ENCODE results near the gene RPUSD1.
"Not testable (repeated sequence)": the region's sequence is repeated elsewhere in the genome, so short reads cannot be mapped to it uniquely, and the experiment has no call there.

RPUSD1 gene

GRCh38 chr16:764184-764750 is 23.9 kb downstream of the RPUSD1 start:
- DNase-seq: no peak

- no peak for DNase-seq
Measured at GRCh38 chr16:763369-764183, 24.6 kb downstream of the RPUSD1 start.

DNA sequence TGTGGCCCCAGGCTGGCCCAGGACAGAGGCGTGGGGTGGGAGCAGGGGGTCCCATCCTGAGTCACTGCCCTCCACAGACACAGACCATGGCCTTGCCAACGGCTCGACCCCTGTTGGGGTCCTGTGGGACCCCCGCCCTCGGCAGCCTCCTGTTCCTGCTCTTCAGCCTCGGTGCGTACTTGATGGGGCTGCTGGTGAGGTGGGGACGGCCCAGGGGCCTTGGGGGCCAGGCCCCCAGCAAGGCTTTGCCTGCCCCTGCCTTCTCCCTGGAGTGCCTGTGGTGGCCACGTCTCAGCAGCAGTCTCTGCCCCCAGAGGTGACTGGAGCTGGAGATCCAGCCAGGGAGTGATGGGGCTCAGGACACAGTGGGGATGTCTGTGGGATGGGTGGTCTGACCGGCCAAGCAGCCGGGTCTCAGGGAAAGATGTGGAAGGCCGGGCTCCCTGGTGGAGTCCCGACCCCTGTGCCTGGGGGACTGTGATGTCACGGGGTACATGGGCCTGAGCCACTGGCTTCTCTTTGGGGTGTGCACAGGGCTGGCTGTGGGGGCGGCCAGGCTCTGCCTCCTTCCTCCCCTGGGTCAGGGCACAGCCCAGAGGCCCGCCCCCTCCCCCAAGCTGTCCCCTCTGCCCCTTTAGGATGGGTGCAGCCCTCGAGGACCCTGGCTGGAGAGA is 25.4 kb downstream of the RPUSD1 start:
- no peak for DNase-seq

- DNase-seq: no peak
Measured at GRCh38 chr16:761625-762513, 26.3 kb downstream of the RPUSD1 start.

GRCh38 chr16:760545-761343 is 27.4 kb downstream of the RPUSD1 start, which contains the start of gene MSLN:
Gene MSLN (plus strand): TSS chr16:760734. CDS start chr16:762681, 1,947 bp downstream.
- no peak for DNase-seq

- DNase-seq: no peak
Measured at GRCh38 chr16:760065-760464, 28.1 kb downstream of the RPUSD1 start.

- DNase-seq: no peak
Measured at GRCh38 chr16:759110-759910, 28.9 kb downstream of the RPUSD1 start.

- peak; percentile 12 to 43 for DNase-seq
Measured at GRCh38 chr16:756428-756827, 31.8 kb downstream of the RPUSD1 start.

DNA sequence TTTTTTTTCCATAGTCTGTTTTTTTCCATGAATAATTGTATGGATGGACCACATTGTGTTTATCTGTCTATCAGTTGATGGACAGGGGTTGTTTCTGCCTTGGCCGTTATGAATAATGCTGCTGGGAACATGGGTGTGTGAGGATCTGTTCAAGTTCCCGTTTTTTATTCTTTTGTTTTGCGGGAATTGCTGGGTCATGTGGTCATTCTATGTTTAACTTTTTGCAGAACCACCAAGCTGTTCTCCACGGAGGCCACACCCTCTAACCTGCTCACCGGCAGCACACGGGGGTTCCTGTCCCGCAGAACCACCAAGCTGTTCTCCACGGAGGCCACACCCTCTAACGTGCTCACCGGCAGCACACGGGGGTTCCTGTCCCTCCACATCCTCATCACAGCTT is 33.5 kb downstream of the RPUSD1 start:
- peak; percentile 64 to 66 for DNase-seq

DNA sequence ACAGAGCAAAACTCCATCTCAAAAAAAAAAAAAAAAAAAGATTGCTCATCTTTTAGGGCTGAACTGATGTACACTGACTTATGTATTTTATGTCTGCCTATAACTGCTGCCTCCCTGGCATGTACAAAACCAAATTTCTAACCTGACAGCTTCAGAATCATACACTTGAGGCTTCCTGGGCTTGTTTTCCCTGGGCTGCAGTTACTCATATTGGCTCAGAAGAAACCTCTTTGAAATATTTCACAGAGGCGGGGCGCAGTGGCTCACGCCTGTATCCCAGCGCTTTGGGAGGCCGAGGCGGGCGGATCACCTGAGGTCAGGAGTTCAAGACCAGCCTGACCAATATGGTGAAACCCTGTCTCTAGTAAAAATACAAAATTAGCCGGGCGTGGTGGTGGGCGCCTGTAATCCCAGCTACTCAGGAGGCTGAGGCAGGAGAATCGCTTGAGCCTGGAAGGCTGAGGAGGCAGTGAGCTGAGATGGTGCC is 34.0 kb downstream of the RPUSD1 start:
- not testable (repeated sequence) for DNase-seq

DNA sequence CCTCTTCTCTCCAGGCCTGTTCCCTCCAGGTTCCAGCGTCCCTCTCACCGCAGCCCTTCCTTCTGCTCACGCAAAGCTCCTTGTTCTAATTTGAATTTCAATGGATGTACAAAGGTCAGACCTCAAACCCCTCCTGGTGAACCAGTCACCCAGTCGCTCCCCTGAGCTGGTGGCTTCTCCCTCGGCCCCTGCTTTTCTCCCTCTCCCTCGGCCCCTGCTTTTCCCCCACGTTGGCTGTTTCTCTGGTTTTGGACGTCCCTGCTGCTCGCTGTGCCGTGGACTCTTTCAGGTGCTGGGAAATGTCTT is 36.2 kb downstream of the RPUSD1 start:
- no peak for DNase-seq

DNA sequence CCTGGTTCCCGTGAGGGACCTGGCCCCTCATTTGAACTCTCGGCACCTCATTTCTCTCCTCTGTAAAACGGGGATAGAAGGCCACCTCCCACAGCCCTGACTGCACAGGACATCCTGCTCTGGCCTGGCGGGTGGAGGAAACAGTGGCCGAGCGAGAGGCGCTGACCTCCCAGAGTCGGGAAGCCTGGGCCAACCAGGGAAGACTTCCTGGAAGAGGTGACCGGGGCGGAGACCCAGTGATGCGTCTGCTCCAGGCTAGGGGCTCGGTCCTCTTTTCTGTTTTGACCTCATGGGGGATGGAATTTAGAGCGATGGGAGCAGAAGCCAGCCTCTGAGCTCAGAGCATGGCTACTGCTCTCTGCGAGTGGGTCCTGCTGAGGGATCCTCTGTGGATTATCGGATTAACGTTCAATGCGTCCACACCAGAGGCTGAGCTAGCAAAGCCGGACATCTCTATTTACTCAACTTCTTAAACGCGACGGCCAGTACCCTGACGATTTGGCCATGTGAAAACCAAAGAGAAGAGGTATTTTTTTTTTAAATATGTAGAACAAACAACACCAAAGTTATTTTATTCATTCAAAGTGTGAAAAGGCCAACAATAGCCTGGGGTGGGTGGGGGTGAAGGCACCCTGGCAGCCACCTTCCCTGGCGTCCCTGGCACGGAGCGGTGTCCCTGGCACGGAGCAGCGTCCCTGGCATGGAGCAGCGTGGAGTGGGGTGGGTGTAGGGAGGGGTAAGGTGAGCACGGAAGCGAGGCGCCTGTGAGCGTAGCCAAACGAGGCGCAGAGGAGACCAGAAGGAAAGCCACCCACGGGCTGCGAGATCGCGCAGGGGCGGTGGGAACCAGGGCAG is 36.8 kb downstream of the RPUSD1 start:
- no peak for DNase-seq

- no peak for DNase-seq
Measured at GRCh38 chr16:750485-750884, 37.7 kb downstream of the RPUSD1 start.

- DNase-seq: no peak
Measured at GRCh38 chr16:749010-749409, 39.2 kb downstream of the RPUSD1 start.

GRCh38 chr16:747978-748746 is 40.0 kb downstream of the RPUSD1 start:
- DNase-seq: no peak

DNA sequence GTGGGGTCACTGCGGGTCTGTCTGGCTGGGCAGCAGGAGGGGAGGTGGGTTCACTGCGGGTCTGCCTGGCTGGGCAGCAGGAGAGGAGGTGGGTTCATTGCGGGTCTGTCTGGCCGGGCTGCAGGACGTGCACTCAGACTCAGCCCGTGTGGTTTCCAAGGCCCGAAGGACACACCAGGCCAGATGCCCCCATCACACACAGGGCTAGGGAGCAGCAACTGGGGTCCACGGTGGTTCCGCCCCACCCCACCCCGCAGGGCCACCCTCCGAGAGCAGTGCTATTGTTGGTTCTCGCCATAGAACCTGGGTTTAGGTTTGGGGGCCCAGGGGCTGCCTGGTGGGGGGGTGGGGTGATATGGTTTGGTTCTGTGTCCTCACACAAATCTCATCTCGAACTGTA is 41.5 kb downstream of the RPUSD1 start:
- no peak for DNase-seq

- DNase-seq: no peak
Measured at GRCh38 chr16:745739-746138, 42.4 kb downstream of the RPUSD1 start.

DNA sequence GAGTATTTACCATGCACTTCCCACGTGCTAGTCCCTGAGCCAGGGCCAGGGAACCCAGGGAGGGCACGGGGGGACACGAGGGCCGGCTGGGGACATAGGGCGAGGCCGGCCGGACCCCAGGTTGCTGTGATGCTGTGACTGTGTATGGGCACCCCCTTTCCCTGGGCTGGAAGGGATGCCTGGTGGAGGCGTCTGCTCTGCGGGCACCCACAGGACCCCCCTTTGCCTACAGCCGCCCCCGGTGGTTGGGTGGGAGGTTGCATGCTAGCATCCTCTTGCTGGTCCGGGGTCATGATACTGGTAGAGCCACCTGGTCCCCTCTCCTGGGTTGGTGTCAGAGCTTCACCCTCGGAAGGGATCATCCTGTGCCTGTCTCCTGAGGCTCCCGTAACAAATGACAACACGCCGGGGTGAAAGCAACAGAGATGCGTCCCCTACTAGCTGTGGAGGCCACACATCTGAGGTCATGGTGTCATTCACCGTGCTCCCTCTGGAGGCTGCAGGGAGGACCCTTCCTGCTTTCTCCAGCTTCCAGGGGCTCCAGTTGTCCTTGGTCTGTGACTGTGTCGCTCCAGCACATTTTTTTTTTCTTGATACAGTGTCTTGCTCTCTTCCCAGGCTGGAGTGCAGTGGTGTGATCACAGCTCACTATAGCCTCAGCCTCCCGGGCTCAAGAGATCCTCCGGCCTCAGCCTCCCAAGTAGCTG is 44.2 kb downstream of the RPUSD1 start:
- DNase-seq: no peak

- DNase-seq: not testable (repeated sequence)
Measured at GRCh38 chr16:742894-743293, 45.3 kb downstream of the RPUSD1 start.

Measured in inflammatory macrophage (primary cell).